Endometrial microvascular endothelial cells (primary cell): Measurements from ENCODE around the gene ADAMTS2. TPM values are rescaled to one million over a fixed set of nuclear protein-coding genes. Genes with fewer than 3 reads are reported as not detected.

Experiments used
- in situ Hi-C: cut with HindIII; loops from 2 replicates; pipeline ENCODE4 v1.10.0; 2017; ENCODE audit warnings: low sequenced_read_pairs, low pct_unique_long_range_greater_than_20kb; ENCODE audit errors: inconsistent ontology term
- total RNA-seq: library from RNA; depleted of rRNA; stranded (reverse); fragments of >200 nt; gene quantifications from one replicate; pipeline ENCODE4 v1.2.3, GENCODE V29; 2015; ENCODE audit errors: inconsistent ontology term

The ADAMTS2 gene
- total RNA-seq, 1 donor from 2014 or later, result 2.0 TPM

- in situ Hi-C loops, result no loop called here
Measured at GRCh38 chr5:179253730-179254129, 91.5 kb downstream of the ADAMTS2 start.

- in situ Hi-C loops, result no loop called here
Measured at GRCh38 chr5:179251276-179251969, 93.8 kb downstream of the ADAMTS2 start.

GRCh38 chr5:179250561-179251225 is 94.6 kb downstream of the ADAMTS2 start:
- in situ Hi-C loops, result no loop called here

- in situ Hi-C loops, result no loop called here
Measured at GRCh38 chr5:179246227-179246626, 99.0 kb downstream of the ADAMTS2 start.

- in situ Hi-C loops, result no loop called here
Measured at GRCh38 chr5:179245031-179245430, 100.2 kb downstream of the ADAMTS2 start.

- in situ Hi-C loops, result no loop called here
Measured at GRCh38 chr5:179244044-179244443, 101.2 kb downstream of the ADAMTS2 start.

GRCh38 chr5:179243333-179243732 is 101.9 kb downstream of the ADAMTS2 start:
- in situ Hi-C loops, result no loop called here

- in situ Hi-C loops, result no loop called here
Measured at GRCh38 chr5:179242676-179243075, 102.6 kb downstream of the ADAMTS2 start.

GRCh38 chr5:179241764-179242370 is 103.4 kb downstream of the ADAMTS2 start:
- in situ Hi-C loops, result no loop called here

GRCh38 chr5:179241175-179241574 is 104.1 kb downstream of the ADAMTS2 start:
- in situ Hi-C loops, result no loop called here

- in situ Hi-C loops, result no loop called here
Measured at GRCh38 chr5:179240561-179240960, 104.7 kb downstream of the ADAMTS2 start.

- in situ Hi-C loops, result no loop called here
Measured at GRCh38 chr5:179239256-179240135, 105.8 kb downstream of the ADAMTS2 start.

- in situ Hi-C loops, result no loop called here
Measured at GRCh38 chr5:179238628-179238970, 106.7 kb downstream of the ADAMTS2 start.

- in situ Hi-C loops, result no loop called here
Measured at GRCh38 chr5:179237770-179238627, 107.3 kb downstream of the ADAMTS2 start.

GRCh38 chr5:179235416-179236400 is 109.6 kb downstream of the ADAMTS2 start:
- in situ Hi-C loops, result no loop called here

GRCh38 chr5:179234563-179235135 is 110.6 kb downstream of the ADAMTS2 start:
- in situ Hi-C loops, result no loop called here

GRCh38 chr5:179233909-179234562 is 111.2 kb downstream of the ADAMTS2 start:
- in situ Hi-C loops, result no loop called here
